GM19467 (cell line): ENCODE measurements around the gene ZC3H18.

Experiments used
- ATAC-seq: cut with Tn5 transposase; IDR thresholded peaks from one replicate; pipeline ENCODE4 v1.9.1; 2021; ENCODE audit warnings: mild to moderate bottlenecking, moderate library complexity; ENCODE audit not compliant: unreplicated experiment

Gene ZC3H18

DNA sequence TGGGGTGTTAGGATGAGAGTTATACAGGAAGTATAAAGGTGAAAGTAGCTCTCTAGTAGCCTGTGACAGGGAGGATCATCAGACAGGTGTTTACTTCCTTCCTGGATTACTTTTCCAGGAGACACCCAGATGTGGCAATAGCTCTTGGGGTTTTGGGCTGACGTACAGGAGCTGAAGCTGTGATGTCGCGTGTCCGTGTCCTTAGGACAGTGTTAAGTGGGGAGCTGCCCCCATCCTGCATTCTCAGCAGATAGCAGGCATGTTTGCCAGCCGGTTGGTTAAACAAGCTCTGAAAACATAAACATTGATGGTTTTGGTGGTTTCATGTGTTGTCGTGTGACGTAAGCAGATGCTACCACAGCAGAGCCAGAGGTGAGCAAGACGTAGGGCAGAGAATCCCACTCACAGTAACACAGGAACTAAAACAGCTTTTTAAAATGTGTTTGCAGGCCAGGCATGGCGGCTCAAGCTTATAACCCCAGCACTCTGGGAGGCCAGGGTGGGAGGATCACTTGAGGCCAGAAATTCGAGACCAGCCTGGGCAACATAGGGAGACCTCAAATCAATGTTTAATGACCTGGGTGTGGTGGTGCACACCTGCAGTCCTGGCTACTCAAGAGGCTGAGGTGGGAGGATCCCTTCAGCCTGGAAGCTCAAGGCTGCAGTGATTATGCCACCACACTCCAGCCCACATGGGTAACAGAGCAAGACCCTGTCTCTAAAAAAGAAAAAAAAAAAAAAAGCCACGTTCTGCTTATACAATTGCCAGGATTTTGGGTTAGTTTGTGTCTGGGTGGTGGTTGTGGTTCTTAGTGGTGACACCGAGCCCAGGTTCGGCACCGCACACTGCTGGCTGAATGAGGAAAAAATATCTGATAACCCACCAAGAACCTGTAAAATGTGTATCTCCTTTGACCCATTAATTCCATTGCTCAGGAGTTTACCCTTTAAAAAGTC, 49.9 kb downstream of the ZC3H18 start:
- no peak for ATAC-seq

DNA sequence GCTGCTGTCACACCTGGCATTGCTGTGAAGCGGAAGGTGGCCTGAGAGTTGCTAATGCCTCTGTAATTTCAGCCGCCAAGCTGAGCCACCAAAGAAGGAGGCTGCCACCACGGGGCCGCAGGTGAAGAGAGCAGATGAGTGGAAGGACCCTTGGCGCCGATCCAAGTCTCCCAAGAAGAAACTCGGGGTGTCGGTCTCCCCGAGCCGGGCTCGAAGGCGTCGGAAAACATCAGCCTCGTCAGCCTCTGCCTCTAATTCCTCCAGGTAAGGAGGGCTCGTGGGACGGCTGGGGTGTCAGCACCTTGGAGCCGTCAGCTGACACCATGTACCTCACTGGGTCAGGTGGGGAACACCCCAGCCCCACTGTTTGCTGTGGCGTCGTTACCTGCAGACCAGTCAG, 51.9 kb downstream of the ZC3H18 start:
- ATAC-seq: no peak

DNA sequence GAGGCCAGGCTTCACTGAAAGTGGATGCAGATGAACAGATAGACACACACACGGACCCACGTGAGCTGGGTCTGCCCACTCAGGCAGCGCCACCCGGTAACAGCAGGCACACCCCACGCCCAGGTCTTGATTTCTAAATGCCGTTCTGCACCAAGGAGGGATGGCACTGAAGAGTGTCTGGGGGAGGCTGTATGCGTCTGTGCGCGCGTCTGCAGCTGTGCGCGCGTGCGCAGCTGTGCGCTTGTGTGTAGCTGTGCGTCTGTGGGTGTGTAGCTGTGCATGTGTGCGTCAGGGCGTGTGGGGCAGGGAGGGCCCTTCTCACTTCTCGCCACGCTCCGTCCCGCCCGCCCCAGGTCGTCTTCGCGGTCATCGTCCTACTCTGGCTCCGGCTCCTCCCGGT, 52.7 kb downstream of the ZC3H18 start:
- ATAC-seq: no peak

DNA sequence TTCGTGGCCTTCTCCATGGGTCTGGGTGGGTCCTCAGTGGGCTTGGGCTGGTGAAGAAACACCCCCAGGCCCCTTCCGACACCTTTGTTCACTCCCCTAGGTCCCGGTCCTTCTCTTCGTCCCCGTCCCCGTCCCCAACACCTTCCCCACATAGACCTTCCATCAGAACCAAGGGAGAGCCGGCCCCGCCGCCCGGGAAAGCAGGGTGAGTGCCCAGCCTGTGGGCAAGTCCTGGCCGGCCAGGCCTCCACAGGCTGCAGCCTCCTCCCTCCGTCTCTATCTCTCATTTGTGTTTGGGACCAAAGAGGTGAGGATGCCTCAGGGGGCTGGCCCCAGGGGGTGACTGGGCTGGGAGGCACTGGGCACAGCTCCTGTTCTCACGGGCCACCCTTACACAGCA, 53.7 kb downstream of the ZC3H18 start:
- ATAC-seq: no peak

DNA sequence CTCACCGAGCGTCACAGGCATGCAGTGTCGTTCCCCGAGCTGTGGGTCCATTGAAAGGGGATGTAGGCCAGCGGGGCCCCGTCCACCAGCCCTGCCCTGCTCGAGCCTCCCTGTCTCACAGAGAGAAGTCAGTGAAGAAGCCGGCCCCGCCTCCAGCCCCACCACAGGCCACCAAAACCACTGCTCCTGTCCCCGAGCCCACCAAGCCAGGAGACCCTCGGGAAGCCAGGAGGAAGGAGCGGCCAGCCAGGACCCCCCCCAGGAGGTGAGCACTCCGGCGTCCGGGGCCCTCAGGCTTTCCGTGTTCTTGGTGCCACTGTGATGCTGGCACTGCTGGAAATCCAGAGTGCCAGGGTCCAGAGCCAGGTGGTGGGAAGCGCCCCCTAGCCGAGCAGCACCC, 54.3 kb downstream of the ZC3H18 start:
- no peak for ATAC-seq

DNA sequence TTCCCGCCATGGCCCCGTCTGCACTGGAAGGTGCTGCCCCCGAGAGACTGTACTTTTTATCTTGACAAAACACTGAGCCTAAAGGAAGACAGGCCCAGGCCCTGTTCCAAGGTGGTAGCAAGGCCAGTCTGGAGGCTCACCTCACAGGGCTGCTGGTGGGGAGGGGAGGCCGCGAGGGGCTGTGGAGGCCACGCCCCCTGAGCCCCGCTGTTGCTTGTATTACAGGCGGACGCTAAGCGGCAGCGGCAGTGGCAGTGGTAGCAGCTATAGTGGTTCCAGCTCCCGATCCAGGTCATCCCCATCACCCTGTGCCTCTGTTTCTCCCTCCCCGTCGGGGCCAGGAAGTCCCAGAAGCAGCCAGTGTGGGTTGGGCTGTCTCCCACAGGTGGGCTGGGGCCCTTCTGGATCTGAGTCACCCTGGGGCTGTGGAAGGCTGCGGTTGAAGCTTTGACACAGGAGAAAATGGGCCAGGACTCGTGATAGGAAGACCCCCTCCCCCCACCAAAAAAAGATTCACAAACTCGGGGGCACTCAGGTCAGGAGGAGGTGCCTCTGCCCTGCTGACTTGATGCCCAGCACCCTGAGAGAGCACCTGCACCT, 54.9 kb downstream of the ZC3H18 start:
- ATAC-seq: no peak

DNA sequence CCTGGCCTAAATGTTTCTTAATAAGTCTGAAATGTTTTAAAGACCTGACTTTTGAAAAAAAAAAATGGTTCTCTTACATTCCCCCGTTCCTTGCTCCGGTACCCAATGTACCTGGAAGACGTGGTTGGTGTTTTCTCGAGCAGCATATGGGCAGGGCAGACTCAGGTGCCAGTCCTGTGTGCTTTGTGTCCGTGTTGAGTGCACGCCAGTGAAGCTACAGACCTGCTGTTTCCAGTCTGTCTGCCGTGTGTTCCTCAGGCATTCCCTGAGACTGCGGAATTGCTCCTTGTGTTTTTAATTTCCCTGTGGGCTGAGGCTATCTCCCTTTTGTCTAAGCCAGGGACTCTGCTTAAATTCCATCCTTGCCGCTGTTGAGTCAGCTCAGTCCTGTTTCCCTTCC, 56.4 kb downstream of the ZC3H18 start:
- ATAC-seq: no peak

DNA sequence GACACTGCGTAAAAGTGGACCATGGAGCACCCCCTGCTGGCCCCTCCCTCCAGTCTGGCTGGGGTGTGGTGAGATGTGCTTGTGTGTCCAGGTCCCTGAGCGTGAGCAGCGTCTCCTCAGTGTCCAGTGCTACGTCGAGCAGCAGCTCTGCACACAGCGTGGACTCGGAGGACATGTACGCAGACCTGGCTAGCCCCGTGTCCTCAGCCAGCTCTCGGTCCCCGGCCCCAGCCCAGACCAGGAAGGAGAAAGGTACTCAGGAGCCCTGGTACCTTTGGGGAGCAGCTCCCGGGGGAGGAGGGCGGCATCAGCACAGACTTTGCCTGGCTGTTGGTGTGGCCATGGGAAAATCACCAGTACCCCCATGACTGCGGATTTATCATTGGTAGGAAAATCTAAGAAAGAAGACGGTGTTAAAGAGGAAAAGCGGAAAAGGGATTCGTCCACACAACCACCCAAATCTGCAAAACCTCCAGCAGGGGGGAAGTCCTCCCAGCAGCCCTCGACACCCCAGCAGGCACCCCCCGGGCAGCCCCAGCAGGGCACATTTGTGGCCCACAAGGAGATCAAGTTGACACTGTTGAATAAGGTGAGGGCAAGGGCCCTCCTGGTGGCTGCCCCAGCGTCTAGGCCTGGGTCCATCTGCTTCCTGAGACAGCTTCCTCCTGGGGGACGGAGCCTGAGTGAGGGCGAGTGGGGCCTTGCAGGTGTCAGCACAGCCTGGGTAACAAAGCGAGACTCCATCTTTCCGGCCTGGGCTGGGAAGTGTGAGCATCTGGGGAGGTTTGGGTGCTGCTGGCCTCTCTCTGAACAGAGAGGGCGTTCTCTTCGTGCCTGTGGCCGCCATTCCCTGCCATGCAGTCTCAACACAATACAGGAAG, 57.6 kb downstream of the ZC3H18 start:
- no peak for ATAC-seq

DNA sequence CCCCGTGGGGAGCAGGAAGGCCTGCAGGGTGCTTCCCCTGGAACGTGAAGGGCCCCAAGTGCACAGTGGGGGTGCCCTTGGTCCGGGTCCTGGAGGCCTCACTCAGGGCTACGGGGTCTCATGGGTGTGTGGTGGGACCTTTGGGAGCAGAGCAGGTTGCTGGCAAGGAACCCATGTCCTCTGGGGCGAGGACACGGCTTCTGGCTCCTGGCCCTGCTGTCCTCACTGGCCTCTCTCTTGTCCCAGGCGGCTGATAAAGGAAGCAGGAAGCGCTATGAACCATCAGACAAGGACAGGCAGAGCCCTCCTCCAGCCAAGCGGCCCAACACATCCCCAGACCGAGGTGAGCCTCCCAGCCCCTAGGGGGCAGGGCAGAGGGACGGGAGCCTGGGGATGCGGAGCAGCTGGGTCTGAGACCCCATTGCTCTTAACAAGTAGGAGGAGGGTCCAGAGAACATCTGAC, 58.3 kb downstream of the ZC3H18 start:
- no peak for ATAC-seq

DNA sequence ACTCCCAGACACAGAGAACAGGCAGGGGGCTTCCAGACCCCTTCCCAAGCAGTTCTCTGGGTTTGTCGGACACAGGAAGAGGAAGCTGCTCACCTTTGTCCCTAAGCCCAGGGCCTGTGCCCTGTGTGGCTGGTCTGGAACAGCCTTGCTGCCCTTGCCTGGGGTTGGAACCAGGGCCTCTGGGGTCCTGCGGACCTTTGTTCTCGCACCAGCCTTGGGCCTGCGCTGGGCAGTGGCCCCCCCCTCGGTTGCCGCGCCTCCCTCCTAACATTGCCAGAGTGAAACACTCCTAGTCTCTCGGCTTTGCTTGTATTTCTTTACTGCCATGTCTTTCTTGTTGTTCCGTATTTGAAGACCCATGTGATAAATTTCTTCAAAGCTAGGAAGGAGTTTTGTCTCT, 59.6 kb downstream of the ZC3H18 start:
- ATAC-seq: no peak

DNA sequence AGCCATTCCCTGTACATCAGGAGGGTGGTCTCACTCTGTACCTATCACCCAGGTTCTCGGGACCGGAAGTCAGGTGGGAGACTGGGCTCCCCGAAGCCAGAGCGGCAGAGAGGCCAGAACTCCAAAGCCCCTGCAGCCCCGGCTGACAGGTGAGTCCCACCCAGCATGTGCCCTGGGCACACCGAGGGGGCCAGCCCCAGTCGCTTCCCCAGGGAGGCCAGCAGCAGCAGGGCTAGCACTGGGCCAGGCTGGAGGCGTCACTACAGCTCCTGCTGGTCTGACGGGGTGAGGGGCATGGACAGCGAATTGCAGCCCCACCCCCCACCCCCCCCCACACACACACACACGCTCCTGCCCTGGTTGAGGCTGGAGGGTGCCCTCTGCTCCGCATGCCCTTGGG, 60.2 kb downstream of the ZC3H18 start:
- ATAC-seq: no peak

DNA sequence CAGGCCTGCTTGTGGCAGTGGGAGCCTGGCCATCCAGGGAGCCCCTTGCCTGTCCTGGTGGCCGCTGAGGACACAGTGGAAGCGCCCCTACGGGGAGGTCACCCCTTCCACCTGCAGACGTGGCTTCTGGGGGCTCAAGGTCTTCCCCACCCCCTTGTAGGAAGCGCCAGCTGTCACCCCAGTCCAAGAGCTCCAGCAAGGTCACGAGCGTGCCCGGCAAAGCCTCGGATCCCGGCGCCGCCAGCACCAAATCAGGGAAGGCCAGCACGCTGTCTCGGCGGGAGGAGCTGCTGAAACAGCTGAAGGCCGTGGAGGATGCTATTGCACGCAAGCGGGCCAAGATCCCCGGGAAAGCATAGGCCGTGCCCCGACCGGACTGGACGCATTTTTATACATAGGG, 60.7 kb downstream of the ZC3H18 start:
- no peak for ATAC-seq

DNA sequence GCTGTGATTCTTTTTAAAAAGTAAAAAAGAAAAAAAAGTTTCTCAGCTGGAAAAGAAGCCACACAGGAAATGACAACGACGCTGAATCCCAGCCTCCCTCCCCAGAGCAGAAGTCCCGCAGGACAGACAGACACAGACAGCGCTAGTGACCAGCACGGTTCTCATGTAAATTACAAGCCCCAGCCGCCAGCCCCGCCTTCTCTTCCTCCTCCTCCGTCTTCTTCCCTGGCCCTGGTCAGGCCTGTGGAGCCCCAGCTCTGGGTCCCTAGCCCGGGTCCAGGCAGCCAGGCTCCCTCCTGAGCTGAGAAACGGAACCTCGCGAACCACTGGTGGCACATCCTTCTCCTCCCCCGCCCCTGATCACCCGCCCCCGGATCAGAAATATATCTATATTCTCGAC, 61.2 kb downstream of the ZC3H18 start:
- no peak for ATAC-seq

DNA sequence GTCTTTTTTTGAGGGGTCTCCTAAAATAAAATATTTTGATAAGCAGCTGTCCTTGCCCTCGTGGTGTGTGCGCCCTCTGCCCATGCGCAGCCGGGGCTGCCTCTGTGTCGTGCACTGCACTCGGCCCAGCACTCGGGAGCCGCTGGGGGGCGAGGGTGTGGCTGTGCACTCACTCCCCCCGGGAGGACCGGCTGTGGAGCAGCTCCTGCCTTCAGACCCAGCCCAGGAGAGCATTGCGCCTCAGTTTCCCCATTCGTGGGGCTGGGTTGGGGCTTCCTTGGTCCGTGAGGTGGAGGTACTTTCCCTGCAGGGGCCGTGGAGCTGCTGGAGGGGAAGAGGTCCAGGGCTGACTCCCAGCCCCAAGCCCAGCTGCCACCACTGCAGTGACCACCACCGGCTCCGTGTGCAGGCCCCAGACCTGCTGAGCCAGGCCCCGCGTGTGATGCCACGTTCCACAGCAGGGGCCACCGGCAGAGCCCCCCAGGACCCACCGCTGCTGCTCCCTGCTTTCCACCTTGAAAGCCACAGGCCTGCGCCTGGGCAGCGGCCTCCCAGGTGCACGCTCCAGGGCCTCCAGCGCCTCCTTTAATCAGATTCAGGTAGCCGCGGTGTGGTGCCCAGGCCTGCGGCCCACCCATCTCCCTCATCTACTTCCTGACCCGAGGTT, 61.9 kb downstream of the ZC3H18 start:
- no peak for ATAC-seq

DNA sequence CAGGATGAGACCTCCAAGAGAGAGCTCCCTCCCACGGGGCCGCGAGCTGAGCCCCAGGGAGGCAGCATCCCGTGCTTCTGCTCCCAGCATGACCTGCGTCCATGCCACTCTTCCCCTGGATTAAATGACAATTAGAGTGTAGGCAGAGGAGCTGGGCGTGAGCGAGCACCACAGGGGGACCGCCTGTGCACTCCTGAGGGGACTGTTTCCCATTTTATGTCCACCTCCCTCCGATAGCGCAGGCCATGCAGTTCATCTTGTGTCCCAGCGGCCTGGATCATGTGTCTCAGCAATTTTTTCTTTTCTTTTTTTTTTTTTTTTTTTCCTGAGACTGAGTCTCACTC, 62.4 kb downstream of the ZC3H18 start:
- ATAC-seq: no peak

DNA sequence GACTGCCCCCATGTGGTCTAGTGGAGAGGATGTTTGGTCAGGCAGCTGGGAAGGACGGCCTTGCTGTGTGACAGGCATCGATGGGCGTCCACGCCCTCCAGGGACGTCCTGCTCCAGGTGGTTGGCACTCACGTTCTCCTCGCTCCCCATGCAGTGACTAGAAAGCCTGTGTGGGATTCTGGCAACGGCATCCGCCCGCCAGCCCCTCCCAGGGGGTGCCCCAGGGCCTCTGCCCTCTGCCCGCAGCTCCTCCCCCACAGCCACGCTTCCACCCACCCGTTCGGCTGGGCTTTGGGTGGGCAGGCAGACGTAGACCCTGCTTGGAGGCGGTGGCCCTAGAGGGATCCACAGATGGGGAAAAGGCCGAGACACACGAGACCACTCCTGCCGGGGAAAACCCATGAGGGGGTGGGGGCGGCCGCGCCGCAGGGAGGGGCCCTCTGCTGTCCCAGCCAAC, 63.5 kb downstream of the ZC3H18 start:
- ATAC-seq: peak; percentile 42

DNA sequence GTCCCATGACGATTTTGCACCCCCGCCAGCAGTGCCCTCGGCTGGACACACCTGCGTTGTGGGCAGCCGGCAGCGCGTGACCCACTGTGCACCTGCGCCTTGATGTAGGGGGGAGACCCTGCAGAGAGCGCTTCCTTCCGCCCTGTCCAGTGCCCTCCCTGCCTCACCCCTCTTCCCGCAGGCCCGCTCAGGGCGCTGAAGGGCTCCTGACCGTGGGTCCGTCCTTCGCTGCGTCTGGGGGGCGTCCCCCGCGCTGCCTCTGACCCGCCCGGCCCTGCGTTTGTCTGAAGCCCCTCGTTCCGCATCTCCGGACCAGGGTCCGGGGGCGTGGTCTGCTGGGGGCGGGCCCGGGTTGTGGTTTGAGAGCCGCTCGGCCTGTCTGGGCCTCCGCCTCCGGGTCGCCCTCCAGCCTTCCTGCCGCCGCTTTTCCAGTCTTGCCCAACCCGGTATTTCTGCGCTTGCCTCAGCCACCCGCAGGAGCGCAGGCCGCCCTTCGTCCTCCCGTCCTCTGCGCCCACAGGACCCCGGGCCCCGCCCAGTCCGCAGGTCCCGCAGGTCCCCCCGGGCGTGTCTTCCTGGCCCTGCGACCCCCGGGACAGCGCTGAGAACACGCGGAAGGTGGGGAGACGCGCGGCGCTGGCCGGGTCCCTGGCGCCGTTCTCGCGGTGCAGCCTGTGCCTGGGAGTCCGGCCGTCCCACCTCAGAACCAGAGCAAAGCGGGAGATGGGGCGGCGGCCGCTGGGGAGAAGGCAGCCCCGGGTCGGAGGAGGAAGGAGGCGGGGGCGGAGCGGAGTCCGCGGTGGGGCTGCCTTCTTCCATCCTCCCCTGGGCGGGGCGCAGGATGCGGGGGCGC, 64.2 kb downstream of the ZC3H18 start:
- peak; percentile 39 for ATAC-seq

DNA sequence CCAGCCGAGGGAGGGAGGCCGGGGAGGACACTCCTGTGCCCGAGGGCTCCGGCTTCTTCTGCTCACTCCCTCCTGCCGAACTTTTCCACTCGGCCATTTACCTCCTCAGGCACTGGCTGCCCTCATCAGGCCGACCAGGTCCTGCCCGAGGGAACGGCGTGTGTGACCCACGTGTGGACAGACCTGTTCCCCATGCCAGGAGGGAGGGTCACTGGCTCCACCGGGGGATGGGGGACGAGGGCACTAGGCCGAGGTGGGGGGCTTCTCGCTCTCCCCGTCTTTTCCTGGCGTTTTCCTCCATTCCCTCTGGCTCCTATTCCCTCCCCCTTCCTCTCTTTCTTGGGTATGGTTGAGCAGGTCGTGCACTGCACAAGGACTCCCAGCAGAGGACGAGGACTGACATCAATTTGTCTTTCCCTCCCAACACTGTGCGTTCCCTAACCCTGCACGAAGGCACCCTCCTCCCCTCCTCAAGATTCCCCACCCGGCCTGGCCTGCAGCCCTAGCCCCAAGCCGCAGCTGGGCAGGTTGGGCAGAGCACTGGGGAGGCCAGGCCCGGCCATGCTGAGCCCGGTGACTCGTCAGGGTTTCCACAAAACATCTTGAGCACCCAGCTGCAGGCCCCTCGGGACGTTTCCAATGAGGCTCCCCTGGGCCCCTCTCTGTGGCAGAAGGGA, 64.9 kb downstream of the ZC3H18 start:
- no peak for ATAC-seq

DNA sequence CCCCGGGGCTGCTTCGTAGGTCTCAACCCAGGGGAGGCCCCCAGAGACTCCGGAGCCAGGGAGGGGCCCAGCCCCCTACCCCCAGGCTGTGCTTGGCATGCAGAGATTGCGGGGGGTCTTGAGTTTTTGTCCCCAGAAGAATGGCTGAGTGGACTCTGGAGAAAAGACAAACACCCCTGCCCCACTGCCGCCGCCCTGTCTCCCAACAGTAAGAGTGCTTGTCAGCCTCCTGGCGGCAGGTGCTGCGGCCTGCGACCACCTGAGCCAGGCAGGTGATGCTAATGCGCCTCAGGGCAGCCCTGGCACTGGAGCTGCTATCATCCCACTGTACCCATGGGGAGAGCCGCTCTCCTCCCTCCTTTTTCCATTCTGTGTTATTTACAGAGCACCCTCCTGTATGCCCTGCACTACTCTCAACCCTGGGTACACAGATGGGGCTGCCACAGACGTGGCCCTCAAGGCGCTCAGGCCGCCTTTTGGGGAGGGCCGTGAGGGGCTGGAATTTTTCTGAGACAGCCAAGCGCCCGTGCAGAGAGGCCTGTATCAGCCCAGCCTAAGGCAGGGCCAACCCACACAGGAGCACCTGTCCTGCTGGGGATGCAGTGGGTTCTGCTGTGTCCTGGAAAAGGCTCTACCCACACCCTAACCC, 65.6 kb downstream of the ZC3H18 start:
- no peak for ATAC-seq
